BJ (cell line): ENCODE data around the gene PACS2. TPM values are rescaled to one million over a fixed set of nuclear protein-coding genes. Genes with fewer than 3 reads are reported as not detected.

Experiments used
- CTCF ChIA-PET: fragments of 350-600 bp; formaldehyde crosslinking; extraction: SDS; loops from one replicate; lab custom pipeline; 2021; ENCODE audit warnings: antibody characterized with exemption, inconsistent platforms; lab: Yijun Ruan, JAX
- POLR2A ChIA-PET: fragments of 300-600 bp; sonication (Branson Sonifier 250); formaldehyde crosslinking; extraction: SDS; loops from one replicate; lab custom pipeline; 2021; ENCODE audit warnings: antibody characterized with exemption; lab: Charles Lee
- DNase-seq: peaks from one replicate; pipeline ENCODE4 v3.0.0-alpha.2; 2011; ENCODE audit warnings: low read depth
- H3K27me3 ChIP-seq: 2 replicates; pipeline ENCODE4 v1.6.0; 2011; ENCODE audit warnings: low read length; ENCODE audit not compliant: control insufficient read depth, insufficient read depth
- H3K36me3 ChIP-seq: 2 replicates; pipeline ENCODE4 v1.5.1; 2011; ENCODE audit warnings: low read length; ENCODE audit not compliant: control insufficient read depth, insufficient read depth
- H3K4me3 ChIP-seq: 2 replicates; pipeline ENCODE4 v1.5.1; 2011; ENCODE audit warnings: low read depth, mild to moderate bottlenecking, control low read depth, low read length
- CTCF ChIP-seq: IDR thresholded peaks from 2 replicates; pipeline ENCODE4 v1.5.1; 2011; ENCODE audit warnings: low read depth, mild to moderate bottlenecking, control low read depth, inconsistent platforms, low read length, moderate library complexity; ENCODE audit not compliant: insufficient read depth
- polyA plus RNA-seq: library from polyadenylated mRNA; depleted of rRNA; stranded (reverse); fragments of >200 nt; gene quantifications from 2 replicates; pipeline ENCODE4 v1.2.3, GENCODE V29; 2011

The PACS2 gene
- polyA plus RNA-seq, 1 experiment: 21.4 TPM

GRCh38 chr14:105312973-105313372, 1.6 kb upstream of the PACS2 start:
- Histone ChIP-seq H3K4me3 (no peak overlapping the region), H3K27me3 (no peaks in the 10 kb centered on the region), H3K36me3 (no peaks in the 10 kb centered on the region)
- ChIA-PET CTCF (interaction anchor here (1.0 to 1.4 kb wide), 3 partner anchors 13 to 226 kb away, joined by 3 to 4 read pairs (median 3); no protein-coding TSS in a partner anchor), POLR2A (no interaction called here)
- no peak for DNase-seq
- no peak for TF ChIP-seq CTCF

DNA sequence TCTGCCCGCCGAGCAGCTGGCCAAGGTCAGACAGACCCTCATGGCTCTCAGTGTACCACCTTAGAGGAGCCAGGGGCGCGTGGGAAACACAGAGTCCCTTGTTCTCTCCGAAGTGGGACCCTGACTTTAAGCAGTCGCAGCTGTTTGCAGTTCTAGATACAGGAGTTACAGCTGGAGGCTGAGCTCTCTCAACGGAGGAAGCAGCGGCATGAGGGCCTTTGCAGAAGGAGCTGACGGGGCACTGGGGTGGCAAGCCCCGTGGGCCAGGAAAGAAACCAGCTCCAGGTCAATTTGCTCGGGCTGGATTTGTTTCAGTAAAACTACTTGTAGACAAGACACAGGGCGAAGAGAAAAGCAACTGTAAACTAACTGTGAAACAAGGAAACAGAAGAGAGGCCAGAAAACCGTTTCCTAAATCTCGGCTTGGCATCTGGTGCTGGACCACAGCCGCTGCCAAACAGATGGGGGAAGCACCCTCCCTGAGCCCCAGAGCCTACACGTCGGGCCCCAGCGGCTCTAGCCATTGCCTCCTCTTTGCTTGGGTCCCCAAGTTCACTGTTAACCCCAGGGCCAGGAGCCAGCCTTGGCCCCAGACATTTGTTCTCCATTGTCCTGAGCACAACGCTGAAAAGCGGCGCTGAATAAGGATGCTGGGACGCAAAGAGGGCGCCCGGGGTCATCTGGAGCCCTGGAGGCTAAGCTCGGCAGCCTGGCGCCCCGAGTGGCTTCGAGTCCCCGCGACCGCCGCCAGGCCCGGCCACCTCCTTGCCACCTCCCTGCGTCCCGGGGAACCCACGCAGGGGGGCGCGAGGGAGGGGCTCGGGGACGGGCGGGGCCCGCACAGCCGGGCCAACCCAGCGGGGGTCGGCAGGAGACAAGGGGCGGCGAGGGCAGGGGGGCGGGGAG, 914 bp upstream of the PACS2 start:
- no peak for DNase-seq
- POLR2A ChIA-PET: interaction anchor here (0.9 kb wide), 1 partner anchor 13 kb away, joined by 5 read pairs; the partner anchor contains the start of gene BRF1
- TF ChIP-seq CTCF: no peak

GRCh38 chr14:105315211-105315721, 718 bp downstream of the PACS2 start:
- Histone ChIP-seq H3K36me3 (no peaks in the 10 kb centered on the region), H3K4me3 (peak overlapping the region; percentile 64), H3K27me3 (no peaks in the 10 kb centered on the region)
- ChIA-PET CTCF (interaction anchor here (1.6 kb wide), 1 partner anchor 37 kb away, joined by 5 read pairs; no protein-coding TSS in a partner anchor), POLR2A (no interaction called here)
- no peak for TF ChIP-seq CTCF
- no peak for DNase-seq

More for the DNA sequence above, 914 bp upstream of the PACS2 start:
- H3K4me3 ChIP-seq: peak overlapping the region; percentile 62
- CTCF ChIA-PET: interaction anchor here (1.0 to 1.4 kb wide), 4 partner anchors 13 to 227 kb away, joined by 3 to 4 read pairs (median 4); partner anchors contain the start of gene BRF1
- H3K27me3 ChIP-seq: no peaks in the 10 kb centered on the region
- no peaks in the 10 kb centered on the region for H3K36me3 ChIP-seq

GRCh38 chr14:105315941-105316576, 1.5 kb downstream of the PACS2 start:
- H3K36me3 ChIP-seq: no peaks in the 10 kb centered on the region
- no peak for DNase-seq
- ChIA-PET POLR2A (no interaction called here), CTCF (interaction anchor here (1.6 kb wide), 1 partner anchor 36 kb away, joined by 5 read pairs; no protein-coding TSS in a partner anchor)
- no peaks in the 10 kb centered on the region for H3K27me3 ChIP-seq
- peak overlapping the region; percentile 64 for H3K4me3 ChIP-seq
- no peak for TF ChIP-seq CTCF

DNA sequence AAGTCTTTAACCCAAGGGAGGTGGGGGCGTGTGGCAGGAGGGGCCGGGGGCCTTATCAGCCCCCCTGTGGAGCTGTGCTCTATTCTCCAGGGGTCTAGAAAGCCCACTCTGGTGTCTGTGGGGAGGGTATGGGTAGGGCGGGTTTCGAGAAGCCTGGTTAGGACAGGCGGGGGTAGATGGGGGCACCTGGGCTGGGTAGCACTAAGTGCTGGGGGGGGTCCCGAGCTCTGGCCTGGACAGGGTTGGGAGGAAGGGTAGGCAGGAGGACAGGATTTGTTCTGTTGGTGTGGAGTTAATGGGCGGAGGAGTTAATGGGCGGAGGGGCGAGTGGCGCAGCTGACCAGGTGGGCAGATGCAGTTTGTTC, 2.0 kb downstream of the PACS2 start:
- no peak for TF ChIP-seq CTCF
- POLR2A ChIA-PET: no interaction called here
- DNase-seq: no peak
- CTCF ChIA-PET: interaction anchor here (0.7 to 1.6 kb wide), 2 partner anchors 35 to 73 kb away, joined by 3 to 5 read pairs; no protein-coding TSS in a partner anchor
- H3K4me3 ChIP-seq: no peak overlapping the region
- H3K36me3 ChIP-seq: no peaks in the 10 kb centered on the region
- H3K27me3 ChIP-seq: no peaks in the 10 kb centered on the region
